H9 (cell line): ENCODE results near the gene FHL1. TPM values are rescaled to one million over a fixed set of nuclear protein-coding genes. Genes with fewer than 3 reads are reported as not detected.

Experiments
- DNase-seq: peaks from one replicate; pipeline ENCODE4 v3.0.0-alpha.2; 2017
- H2AFZ ChIP-seq: one replicate; pipeline ENCODE4 v1.6.1; 2013; ENCODE audit warnings: mild to moderate bottlenecking, low read length, control low read depth, moderate library complexity
- H2AK5ac ChIP-seq: 2 replicates; pipeline ENCODE4 v1.6.1; 2013; ENCODE audit warnings: low read length, control low read depth, mixed read lengths; ENCODE audit not compliant: insufficient read length
- H2BK120ac ChIP-seq: one replicate; pipeline ENCODE4 v1.6.1; 2013; ENCODE audit warnings: low read depth, mild to moderate bottlenecking, low read length, control low read depth, inconsistent platforms; ENCODE audit not compliant: poor library complexity, severe bottlenecking
- H2BK12ac ChIP-seq: 2 replicates; pipeline ENCODE4 v1.6.1; 2013; ENCODE audit warnings: low read length, control low read depth, mixed read lengths, low read depth; ENCODE audit not compliant: insufficient read length
- H2BK15ac ChIP-seq: 2 replicates; pipeline ENCODE4 v1.6.1; 2013; ENCODE audit warnings: low read depth, low read length, control low read depth
- H2BK20ac ChIP-seq: one replicate; pipeline ENCODE4 v1.6.1; 2013; ENCODE audit warnings: low read depth, mild to moderate bottlenecking, low read length, control low read depth, inconsistent platforms; ENCODE audit not compliant: poor library complexity, severe bottlenecking
- H2BK5ac ChIP-seq: 2 replicates; pipeline ENCODE4 v1.6.1; 2013; ENCODE audit warnings: low read length, control low read depth, mixed read lengths; ENCODE audit not compliant: insufficient read length
- H3K14ac ChIP-seq: 2 replicates; pipeline ENCODE4 v1.6.1; 2013; ENCODE audit warnings: low read length, control low read depth; ENCODE audit not compliant: insufficient read depth
- H3K18ac ChIP-seq: 2 replicates; pipeline ENCODE4 v1.6.1; 2013; ENCODE audit warnings: low read depth, mild to moderate bottlenecking, mixed read lengths, low read length, control low read depth; ENCODE audit not compliant: insufficient read length
- H3K23ac ChIP-seq: 2 replicates; pipeline ENCODE4 v1.6.1; 2013; ENCODE audit warnings: low read length, control low read depth, mixed read lengths, low read depth; ENCODE audit not compliant: insufficient read length
- H3K23me2 ChIP-seq: 2 replicates; pipeline ENCODE4 v1.6.1; 2013; ENCODE audit warnings: low read depth, mild to moderate bottlenecking, mixed read lengths, low read length, control low read depth; ENCODE audit not compliant: insufficient read length, poor library complexity, severe bottlenecking
- H3K27ac ChIP-seq: 2 replicates; pipeline ENCODE4 v1.5.1; 2013; ENCODE audit warnings: low read length, control low read depth, mixed read lengths, low read depth; ENCODE audit not compliant: insufficient read length
- H3K27me3 ChIP-seq: 2 replicates; pipeline ENCODE4 v1.6.1; 2013; ENCODE audit warnings: low read length, control low read depth, inconsistent platforms; ENCODE audit not compliant: insufficient read depth
- H3K4ac ChIP-seq: 2 replicates; pipeline ENCODE4 v1.6.1; 2013; ENCODE audit warnings: low read depth, mild to moderate bottlenecking, control low read depth, inconsistent platforms, low read length, moderate library complexity
- H3K4me1 ChIP-seq: 2 replicates; pipeline ENCODE4 v1.6.1; 2013; ENCODE audit warnings: low read length, control low read depth, inconsistent platforms; ENCODE audit not compliant: insufficient read depth
- H3K4me2 ChIP-seq: 2 replicates; pipeline ENCODE4 v1.6.1; 2013; ENCODE audit warnings: low read length, control low read depth, mixed read lengths; ENCODE audit not compliant: insufficient read length, insufficient read depth
- H3K56ac ChIP-seq: 2 replicates; pipeline ENCODE4 v1.6.1; 2013; ENCODE audit warnings: low read depth, mild to moderate bottlenecking, mixed read lengths, low read length, control low read depth; ENCODE audit not compliant: insufficient read length
- H3K79me1 ChIP-seq: 2 replicates; pipeline ENCODE4 v1.6.1; 2013; ENCODE audit warnings: low read depth, mild to moderate bottlenecking, moderate library complexity, low read length, control low read depth, inconsistent platforms; ENCODE audit not compliant: insufficient read depth, poor library complexity, severe bottlenecking
- H3K79me2 ChIP-seq: 2 replicates; pipeline ENCODE4 v1.6.1; 2013; ENCODE audit warnings: low read length, control low read depth, inconsistent platforms; ENCODE audit not compliant: insufficient read depth
- H3K9ac ChIP-seq: 2 replicates; pipeline ENCODE4 v1.6.1; 2013; ENCODE audit warnings: low read length, control low read depth, mixed read lengths; ENCODE audit not compliant: insufficient read length; ENCODE audit errors: extremely low read depth
- H3K9me3 ChIP-seq: one replicate; pipeline ENCODE4 v1.6.1; 2013; ENCODE audit warnings: low read depth, low read length, inconsistent platforms; ENCODE audit not compliant: control insufficient read depth
- H3T11ph ChIP-seq: one replicate; pipeline ENCODE4 v1.6.1; 2013; ENCODE audit warnings: mild to moderate bottlenecking, low read length, control low read depth, inconsistent platforms
- H4K20me1 ChIP-seq: one replicate; pipeline ENCODE4 v1.6.1; 2013; ENCODE audit not compliant: control insufficient read depth, insufficient read length, insufficient read depth
- H4K5ac ChIP-seq: 2 replicates; pipeline ENCODE4 v1.6.1; 2013; ENCODE audit warnings: low read depth, mild to moderate bottlenecking, mixed read lengths, low read length, control low read depth; ENCODE audit not compliant: insufficient read length
- H4K8ac ChIP-seq: replicated peaks from 2 replicates; pipeline ENCODE4 v1.6.1; 2013; ENCODE audit warnings: low read length, control low read depth, mixed read lengths, low read depth; ENCODE audit not compliant: insufficient read length
- H4K91ac ChIP-seq: 2 replicates; pipeline ENCODE4 v1.6.1; 2013; ENCODE audit warnings: low read depth, mild to moderate bottlenecking, moderate library complexity, mixed read lengths, low read length, control low read depth; ENCODE audit not compliant: insufficient read length
- H3K27ac Mint-ChIP-seq, 3 experiments: 2 replicates in 2 of 3; 3 replicates in 1 of 3; pipeline ENCODE4 v1.8.0; 2020 to 2021; ENCODE audit warnings: mixed read lengths in 3 of 3, mild to moderate bottlenecking in 1 of 3, moderate library complexity in 1 of 3
- H3K27me3 Mint-ChIP-seq: 2 replicates; pipeline ENCODE4 v1.8.0; 2021; ENCODE audit warnings: low read depth, mild to moderate bottlenecking, moderate library complexity, mixed read lengths
- H3K36me3 Mint-ChIP-seq, 3 experiments: 2 replicates in 2 of 3; 3 replicates in 1 of 3; pipeline ENCODE4 v1.8.0; 2020 to 2021; ENCODE audit warnings: low read depth in 3 of 3, mixed read lengths in 3 of 3; ENCODE audit not compliant: insufficient read depth in 1 of 3
- H3K4me1 Mint-ChIP-seq, 2 experiments: 2 replicates each; pipeline ENCODE4 v1.8.0; 2020; ENCODE audit warnings: mixed read lengths in 2 of 2
- H3K4me3 Mint-ChIP-seq, 2 experiments: 2 replicates in 1 of 2; 3 replicates in 1 of 2; pipeline ENCODE4 v1.8.0; 2020 to 2021; ENCODE audit warnings: mild to moderate bottlenecking in 2 of 2, mixed read lengths in 2 of 2, moderate library complexity in 1 of 2
- H3K9me3 Mint-ChIP-seq, 2 experiments: 2 replicates in 1 of 2; 3 replicates in 1 of 2; pipeline ENCODE4 v1.8.0; 2020; ENCODE audit warnings: mild to moderate bottlenecking in 2 of 2, mixed read lengths in 2 of 2, moderate library complexity in 1 of 2
- CTCF ChIP-seq: fragments of 200-600 bp; sonication (generic); conservative IDR thresholded peaks from 3 replicates; pipeline ENCODE4 v1.8.0; 2021; ENCODE audit warnings: antibody characterized with exemption, mild to moderate bottlenecking
- WGBS: extraction: QIAGEN DNeasy Blood & Tissue Kit; methylation state at CpG from one replicate; pipeline ENCODE4 v1.1.7; 2013; ENCODE audit warnings: missing lambda C conversion rate, low lambda C conversion rate, mixed read lengths; ENCODE audit not compliant: insufficient read length; ENCODE audit errors: extremely low coverage; 5-methylcytosine and 5-hydroxymethylcytosine counted together
- total RNA-seq: library from RNA; stranded (reverse); gene quantifications from 2 replicates; pipeline ENCODE4 v1.2.1, GENCODE V29; 2021

FHL1 gene
- total RNA-seq, 1 experiment from 2014 or later = 20.0 TPM

GRCh38 chrX:136154998-136155397 lies 7.7 kb downstream of the FHL1 start:
- H3K36me3 Mint-ChIP-seq = peaks cover 0 to 4% (median 0%) of the 10 kb centered on the region in 3 experiments; a peak in 3 of 7 replicates
- peaks cover 0 to 10% of the 10 kb centered on the region in 2 experiments; a peak in 2 of 4 replicates for H3K4me1 Mint-ChIP-seq
- Histone ChIP-seq H4K5ac (no peak overlapping the region), H2AFZ (no peak overlapping the region), H2BK5ac (no peak overlapping the region), H3K9ac (no peak overlapping the region), H3K4me2 (no peak overlapping the region), H2BK20ac (no peak overlapping the region), H2BK12ac (no peak overlapping the region), H4K8ac (no peak overlapping the region), H3K4me1 (no peaks in the 10 kb centered on the region), H3K79me2 (no peaks in the 10 kb centered on the region), H3K9me3 (peaks cover 13% of the 10 kb centered on the region), H3K4ac (no peak overlapping the region), H3T11ph (no peak overlapping the region), H4K20me1 (no peaks in the 10 kb centered on the region), H3K18ac (no peak overlapping the region), H3K27ac (no peak overlapping the region), H4K91ac (no peak overlapping the region), H2AK5ac (no peak overlapping the region), H3K27me3 (no peaks in the 10 kb centered on the region), H3K23ac (no peak overlapping the region), H3K79me1 (no peaks in the 10 kb centered on the region), H3K14ac (no peak overlapping the region), H2BK120ac (no peak overlapping the region), H2BK15ac (no peak overlapping the region), H3K56ac (no peak overlapping the region), H3K23me2 (no peaks in the 10 kb centered on the region)
- DNase-seq = no peak
- peaks cover 53 to 57% of the 10 kb centered on the region in 2 experiments for H3K9me3 Mint-ChIP-seq
- WGBS = no CpG with 5 or more reads among the region's 5 CpGs
- H3K27ac Mint-ChIP-seq = no peak overlapping the region
- TF ChIP-seq CTCF = no peak
- peaks cover 5% of the 10 kb centered on the region for H3K27me3 Mint-ChIP-seq
- no peak overlapping the region for H3K4me3 Mint-ChIP-seq
